Loucy (cell line): ENCODE data around the gene CYP1B1.

Experiments
- H2AFZ ChIP-seq: fragments of 200-600 bp; sonication (generic); 2 replicates; pipeline ENCODE4 v1.6.0; 2016; ENCODE audit warnings: antibody characterized with exemption, mild to moderate bottlenecking, low read length, moderate library complexity
- H3F3A ChIP-seq: fragments of 200-600 bp; 2 replicates; pipeline ENCODE4 v1.6.0; 2016; ENCODE audit warnings: antibody characterized with exemption, low read depth, mild to moderate bottlenecking
- H3K27me3 ChIP-seq: fragments of 200-600 bp; sonication (generic); 2 replicates; pipeline ENCODE4 v1.6.1; 2014; ENCODE audit warnings: low read length, mild to moderate bottlenecking; ENCODE audit not compliant: insufficient read depth, poor library complexity, severe bottlenecking
- H3K36me3 ChIP-seq: fragments of 200-600 bp; sonication (generic); 2 replicates; pipeline ENCODE4 v1.6.1; 2016; ENCODE audit warnings: low read length; ENCODE audit not compliant: insufficient read depth
- H3K4me1 ChIP-seq: fragments of 200-600 bp; sonication (generic); 2 replicates; pipeline ENCODE4 v1.5.1; 2014; ENCODE audit warnings: low read length, mild to moderate bottlenecking; ENCODE audit not compliant: insufficient read depth, poor library complexity, severe bottlenecking
- H3K4me2 ChIP-seq: fragments of 200-600 bp; sonication (generic); 2 replicates; pipeline ENCODE4 v1.6.0; 2014; ENCODE audit warnings: antibody characterized with exemption, low read length, low read depth, mild to moderate bottlenecking; ENCODE audit not compliant: poor library complexity, severe bottlenecking
- H3K4me3 ChIP-seq: fragments of 200-600 bp; sonication (generic); 2 replicates; pipeline ENCODE4 v1.5.1; 2014; ENCODE audit warnings: low read length, mild to moderate bottlenecking, mixed read lengths; ENCODE audit not compliant: poor library complexity, severe bottlenecking
- H3K79me2 ChIP-seq: fragments of 200-600 bp; sonication (generic); 2 replicates; pipeline ENCODE4 v1.6.1; 2014; ENCODE audit warnings: low read length; ENCODE audit not compliant: insufficient read depth
- H3K9ac ChIP-seq: fragments of 200-600 bp; sonication (generic); 2 replicates; pipeline ENCODE4 v1.6.0; 2014; ENCODE audit warnings: mild to moderate bottlenecking, low read depth, low read length, moderate library complexity; ENCODE audit not compliant: poor library complexity, severe bottlenecking
- H3K9me2 ChIP-seq: fragments of 200-600 bp; sonication (generic); replicated peaks from 2 replicates; pipeline ENCODE4 v1.6.1; 2016; ENCODE audit warnings: low read depth, low read length, mixed read lengths
- H3K9me3 ChIP-seq: fragments of 200-600 bp; sonication (generic); 2 replicates; pipeline ENCODE4 v1.6.1; 2014; ENCODE audit warnings: mild to moderate bottlenecking, antibody characterized with exemption, low read length, low read depth; ENCODE audit not compliant: insufficient read depth
- H4K20me1 ChIP-seq: fragments of 200-600 bp; sonication (generic); 2 replicates; pipeline ENCODE4 v1.6.0; 2014; ENCODE audit warnings: antibody characterized with exemption, low read length, mild to moderate bottlenecking; ENCODE audit not compliant: insufficient read depth, poor library complexity, severe bottlenecking
- CTCF ChIP-seq: fragments of 200-600 bp; sonication (generic); conservative IDR thresholded peaks from 2 replicates; pipeline ENCODE4 v1.5.1; 2014; ENCODE audit warnings: mild to moderate bottlenecking, antibody characterized with exemption, low read length
- EZH2phosphoT487 ChIP-seq: fragments of 200-600 bp; IDR thresholded peaks from 2 replicates; pipeline ENCODE4 v1.6.1; 2018; ENCODE audit warnings: antibody characterized with exemption, mild to moderate bottlenecking, moderate library complexity, borderline replicate concordance

Gene CYP1B1

GRCh38 chr2:38080346-38080745 lies 4.4 kb upstream of the CYP1B1 start:
- Histone ChIP-seq H3K79me2 (no peaks in the 10 kb centered on the region), H3K9ac (no peak overlapping the region), H4K20me1 (no peaks in the 10 kb centered on the region), H3K27me3 (no peaks in the 10 kb centered on the region), H3K4me3 (no peak overlapping the region), H3K4me2 (no peak overlapping the region), H3K36me3 (no peaks in the 10 kb centered on the region), H3F3A (no peaks in the 10 kb centered on the region), H3K4me1 (no peaks in the 10 kb centered on the region), H3K9me2 (no peaks in the 10 kb centered on the region), H3K9me3 (no peaks in the 10 kb centered on the region), H2AFZ (no peak overlapping the region)
- TF ChIP-seq CTCF, result no peak
- TF ChIP-seq EZH2phosphoT487, result no peak

- Histone ChIP-seq H3K4me2 (no peak overlapping the region), H3K79me2 (no peaks in the 10 kb centered on the region)
- TF ChIP-seq CTCF (no peak), EZH2phosphoT487 (no peak)
Observed at GRCh38 chr2:38079116-38080052, 3.4 kb upstream of the CYP1B1 start.

GRCh38 chr2:38077431-38077769 lies 1.4 kb upstream of the CYP1B1 start:
- Histone ChIP-seq H3K4me3 (no peak overlapping the region), H4K20me1 (no peaks in the 10 kb centered on the region), H3K79me2 (no peaks in the 10 kb centered on the region), H3K9me3 (no peaks in the 10 kb centered on the region), H3F3A (no peaks in the 10 kb centered on the region), H3K9ac (no peak overlapping the region), H3K36me3 (no peaks in the 10 kb centered on the region), H3K4me1 (no peaks in the 10 kb centered on the region), H3K27me3 (no peaks in the 10 kb centered on the region), H3K9me2 (no peaks in the 10 kb centered on the region), H2AFZ (no peak overlapping the region), H3K4me2 (no peak overlapping the region)
- no peak for TF ChIP-seq CTCF
- no peak for TF ChIP-seq EZH2phosphoT487

More at GRCh38 chr2:38079116-38080052, 3.4 kb upstream of the CYP1B1 start:
- no peaks in the 10 kb centered on the region for H3K4me1 ChIP-seq
- H3K9me2 ChIP-seq, result no peaks in the 10 kb centered on the region
- H3K27me3 ChIP-seq, result no peaks in the 10 kb centered on the region
- no peaks in the 10 kb centered on the region for H3F3A ChIP-seq
- no peaks in the 10 kb centered on the region for H4K20me1 ChIP-seq
- H2AFZ ChIP-seq, result no peak overlapping the region
- no peaks in the 10 kb centered on the region for H3K36me3 ChIP-seq
- H3K9ac ChIP-seq, result no peak overlapping the region
- no peaks in the 10 kb centered on the region for H3K9me3 ChIP-seq
- no peak overlapping the region for H3K4me3 ChIP-seq
